BLaER1 treated with 17β-estradiol and CSF1 and Interleukin-3, amounts not matched to agents 10 nM and 100 nM (cell line): ENCODE data around the gene ADAMTSL1.
A peak's percentile ranks its signal among the peaks of the same experiment; 100 is the strongest.

ENCODE experiments used
- H3K27ac ChIP-seq, 11 experiments: shearing (Covaris generic); formaldehyde crosslinking; 2 replicates each; pipeline ENCODE4 v1.8.1; 2022
- H3K27me3 ChIP-seq, 11 experiments: shearing (Covaris generic); formaldehyde crosslinking; 2 replicates each; pipeline ENCODE4 v1.8.1; 2022
- H3K36me3 ChIP-seq, 11 experiments: shearing (Covaris generic); formaldehyde crosslinking; 2 replicates each; pipeline ENCODE4 v1.8.1; 2022
- H3K4me1 ChIP-seq, 10 experiments: shearing (Covaris generic); formaldehyde crosslinking; 2 replicates each; pipeline ENCODE4 v1.8.1; 2022
- H3K4me2 ChIP-seq, 11 experiments: shearing (Covaris generic); formaldehyde crosslinking; 2 replicates each; pipeline ENCODE4 v1.8.1; 2022
- H3K4me3 ChIP-seq, 10 experiments: shearing (Covaris generic); formaldehyde crosslinking; 2 replicates each; pipeline ENCODE4 v1.8.1; 2022
- H3K9ac ChIP-seq, 11 experiments: shearing (Covaris generic); formaldehyde crosslinking; 2 replicates each; pipeline ENCODE4 v1.8.1; 2022
- H3K9me3 ChIP-seq, 11 experiments: shearing (Covaris generic); formaldehyde crosslinking; replicated peaks in 1 of 11; 2 replicates each; pipeline ENCODE4 v1.8.1; 2022
- H4K20me1 ChIP-seq, 11 experiments: shearing (Covaris generic); formaldehyde crosslinking; 2 replicates each; pipeline ENCODE4 v1.8.1; 2022
- Cebpa-rat ChIP-seq, 11 experiments: shearing (Covaris generic); IDR thresholded peaks; 2 replicates each; pipeline ENCODE4 v1.8.1; 2022

ADAMTSL1 gene

DNA sequence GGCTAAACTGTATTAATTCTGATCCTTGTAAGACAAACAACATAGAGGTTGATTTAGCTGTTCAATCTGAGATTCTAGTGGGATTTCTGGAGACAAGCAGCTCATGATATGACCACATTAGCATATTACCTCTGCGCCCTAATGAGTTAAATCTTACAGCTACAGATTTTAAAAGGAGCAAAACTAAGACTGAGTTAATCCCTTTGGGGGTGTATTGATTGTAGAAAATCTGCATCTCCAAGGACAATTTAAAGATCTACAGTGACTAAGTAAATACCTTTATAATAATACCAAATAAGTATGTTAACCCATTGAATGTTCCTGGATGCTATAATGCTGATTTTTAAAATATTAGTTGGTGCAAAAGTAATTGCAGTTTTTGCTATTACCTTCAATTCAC lies 33.2 kb downstream of the ADAMTSL1 start:
- Histone ChIP-seq H3K4me2 (no peak overlapping the region), H3K4me3 (no peak overlapping the region), H4K20me1 (no peaks in the 10 kb centered on the region), H3K27me3 (no peaks in the 10 kb centered on the region), H3K36me3 (no peaks in the 10 kb centered on the region), H3K4me1 (no peaks in the 10 kb centered on the region), H3K9me3 (peaks cover 0 to 4% (median 0%) of the 10 kb centered on the region in 11 experiments; a peak in 1 of 22 replicates), H3K27ac (no peak overlapping the region), H3K9ac (no peak overlapping the region)
- no peak for TF ChIP-seq Cebpa-rat (IDR thresholded peaks at IDR 0.05)

DNA sequence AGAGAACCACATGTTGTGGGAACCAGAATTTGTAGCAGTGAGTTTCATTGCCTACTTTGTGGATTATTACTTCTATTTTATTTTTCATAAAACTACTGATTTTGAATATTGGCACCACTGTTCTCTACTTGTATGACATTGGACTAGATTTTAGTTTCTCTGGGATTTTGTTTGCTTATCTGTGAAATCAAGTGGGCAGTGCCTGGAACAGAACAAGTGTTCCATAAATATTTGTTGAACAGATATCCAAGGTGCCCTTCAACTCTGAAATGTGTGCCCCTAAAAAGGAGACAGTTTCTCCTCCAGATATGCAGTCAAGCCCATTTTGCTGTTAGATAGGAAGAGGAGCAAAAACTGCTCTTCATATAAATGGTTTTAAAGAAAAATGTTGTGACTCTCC lies 42.6 kb downstream of the ADAMTSL1 start:
- Histone ChIP-seq H3K4me3 (no peak overlapping the region), H3K36me3 (no peaks in the 10 kb centered on the region), H3K4me1 (no peaks in the 10 kb centered on the region), H3K27me3 (no peaks in the 10 kb centered on the region), H4K20me1 (no peaks in the 10 kb centered on the region), H3K9ac (no peak overlapping the region), H3K9me3 (no peaks in the 10 kb centered on the region; a peak in 1 of 22 replicates), H3K4me2 (no peak overlapping the region), H3K27ac (no peak overlapping the region)
- no peak for TF ChIP-seq Cebpa-rat (IDR thresholded peaks at IDR 0.05)

- H3K4me2 ChIP-seq, result no peak overlapping the region
- H4K20me1 ChIP-seq, result no peaks in the 10 kb centered on the region
- H3K4me1 ChIP-seq, result no peaks in the 10 kb centered on the region
- no peaks in the 10 kb centered on the region; a peak in 1 of 22 replicates for H3K9me3 ChIP-seq
- no peaks in the 10 kb centered on the region for H3K27me3 ChIP-seq
- H3K27ac ChIP-seq, result no peak overlapping the region
- H3K36me3 ChIP-seq, result no peaks in the 10 kb centered on the region
- H3K9ac ChIP-seq, result no peak overlapping the region
- TF ChIP-seq Cebpa-rat (IDR thresholded peaks at IDR 0.05), result no peak
- no peak overlapping the region for H3K4me3 ChIP-seq
These were observed 43.0 kb downstream of the ADAMTSL1 start for GRCh38 chr9:18516965-18517364.

DNA sequence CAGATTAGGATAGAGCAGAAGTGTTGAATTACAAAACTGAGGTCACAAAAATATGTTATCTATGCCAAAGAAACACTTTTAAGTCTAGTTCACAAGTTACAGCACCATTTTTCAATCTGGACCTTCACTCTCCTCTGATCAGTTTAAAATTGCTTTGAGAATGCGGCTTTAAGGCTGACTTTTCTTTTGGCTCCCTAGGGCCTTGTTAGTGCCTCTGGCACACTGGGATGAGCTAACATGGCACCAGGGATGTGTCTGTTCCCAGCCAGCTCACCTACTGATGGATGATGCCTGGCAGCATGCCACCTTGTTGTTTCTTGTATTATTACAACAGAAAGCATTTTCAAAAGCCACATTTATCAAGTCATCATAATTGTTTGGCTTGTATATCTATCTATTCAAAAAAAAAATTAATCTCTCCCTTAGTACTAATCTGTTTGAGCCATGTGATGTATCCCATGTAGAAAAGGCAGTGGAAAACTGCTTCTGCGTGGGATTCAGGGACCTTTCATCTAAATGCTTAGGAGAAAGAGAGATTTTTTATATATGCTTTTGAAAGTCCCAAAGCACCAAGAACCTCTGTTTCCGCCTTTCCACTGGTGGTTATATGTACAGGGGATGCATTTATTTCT lies 46.6 kb downstream of the ADAMTSL1 start:
- Histone ChIP-seq H3K4me3 (no peak overlapping the region), H4K20me1 (no peaks in the 10 kb centered on the region), H3K4me2 (no peak overlapping the region), H3K9ac (no peak overlapping the region), H3K36me3 (no peaks in the 10 kb centered on the region), H3K27ac (no peak overlapping the region), H3K4me1 (no peaks in the 10 kb centered on the region), H3K27me3 (no peaks in the 10 kb centered on the region), H3K9me3 (no peaks in the 10 kb centered on the region; a peak in 1 of 22 replicates)
- TF ChIP-seq Cebpa-rat (IDR thresholded peaks at IDR 0.05), result no peak

- Histone ChIP-seq H3K4me1 (no peaks in the 10 kb centered on the region), H3K27ac (no peak overlapping the region), H3K4me2 (no peak overlapping the region), H3K36me3 (no peaks in the 10 kb centered on the region), H3K4me3 (no peak overlapping the region), H3K27me3 (no peaks in the 10 kb centered on the region), H3K9ac (no peak overlapping the region), H4K20me1 (no peaks in the 10 kb centered on the region), H3K9me3 (no peaks in the 10 kb centered on the region)
- TF ChIP-seq Cebpa-rat (IDR thresholded peaks at IDR 0.05), result peak in 1 of 11 experiments; percentile 44; a peak in 1 of 22 replicates
These were observed 52.7 kb downstream of the ADAMTSL1 start for GRCh38 chr9:18526685-18527084.

- no peak overlapping the region for H3K27ac ChIP-seq
- H3K4me2 ChIP-seq, result no peak overlapping the region
- H3K36me3 ChIP-seq, result peaks cover 0 to 4% (median 0%) of the 10 kb centered on the region in 11 experiments; a peak in 1 of 22 replicates
- no peak overlapping the region for H3K9ac ChIP-seq
- H3K27me3 ChIP-seq, result no peaks in the 10 kb centered on the region
- H3K9me3 ChIP-seq, result peaks cover 28 to 35% (median 34%) of the 10 kb centered on the region in 11 experiments
- no peaks in the 10 kb centered on the region for H4K20me1 ChIP-seq
- H3K4me1 ChIP-seq, result no peaks in the 10 kb centered on the region
- H3K4me3 ChIP-seq, result no peak overlapping the region
- TF ChIP-seq Cebpa-rat (IDR thresholded peaks at IDR 0.05), result no peak
These were observed 57.4 kb downstream of the ADAMTSL1 start for GRCh38 chr9:18531136-18532065.

DNA sequence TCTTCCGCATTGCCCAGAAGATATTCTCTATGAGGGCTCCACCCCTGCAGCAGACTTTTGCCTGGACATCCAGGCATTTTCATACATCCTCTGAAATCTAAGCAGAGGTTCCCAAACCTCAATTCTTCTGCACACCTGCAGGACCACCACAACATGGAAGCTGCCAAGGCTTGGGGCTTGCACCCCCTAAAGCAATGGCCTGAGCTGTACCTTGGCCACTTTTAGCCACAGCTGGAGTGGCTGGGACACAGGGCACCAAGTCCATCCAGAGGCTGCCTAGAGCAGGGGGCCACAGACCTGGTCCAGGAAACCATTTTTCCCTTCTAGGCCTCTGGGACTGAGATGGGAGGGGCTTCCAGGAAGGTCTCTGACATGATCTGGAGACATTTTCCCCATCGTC lies 60.7 kb downstream of the ADAMTSL1 start:
- no peak overlapping the region for H3K4me3 ChIP-seq
- H3K27me3 ChIP-seq, result no peaks in the 10 kb centered on the region
- H3K4me1 ChIP-seq, result no peaks in the 10 kb centered on the region
- TF ChIP-seq Cebpa-rat (IDR thresholded peaks at IDR 0.05), result no peak
- no peaks in the 10 kb centered on the region for H4K20me1 ChIP-seq
- no peak overlapping the region for H3K4me2 ChIP-seq
- no peak overlapping the region for H3K27ac ChIP-seq
- peaks cover 30 to 44% (median 38%) of the 10 kb centered on the region in 11 experiments for H3K9me3 ChIP-seq
- H3K36me3 ChIP-seq, result peaks cover 0 to 4% (median 0%) of the 10 kb centered on the region in 11 experiments; a peak in 1 of 22 replicates
- H3K9ac ChIP-seq, result no peak overlapping the region

- H4K20me1 ChIP-seq, result no peaks in the 10 kb centered on the region
- peaks cover 0 to 4% (median 0%) of the 10 kb centered on the region in 11 experiments; a peak in 1 of 22 replicates for H3K36me3 ChIP-seq
- H3K27me3 ChIP-seq, result no peaks in the 10 kb centered on the region
- no peaks in the 10 kb centered on the region for H3K4me1 ChIP-seq
- peaks cover 30 to 50% (median 38%) of the 10 kb centered on the region in 11 experiments for H3K9me3 ChIP-seq
- H3K4me2 ChIP-seq, result no peak overlapping the region
- no peak overlapping the region for H3K9ac ChIP-seq
- no peak overlapping the region for H3K27ac ChIP-seq
- no peak for TF ChIP-seq Cebpa-rat (IDR thresholded peaks at IDR 0.05)
- no peak overlapping the region for H3K4me3 ChIP-seq
These were observed 62.6 kb downstream of the ADAMTSL1 start for GRCh38 chr9:18536554-18536953.

DNA sequence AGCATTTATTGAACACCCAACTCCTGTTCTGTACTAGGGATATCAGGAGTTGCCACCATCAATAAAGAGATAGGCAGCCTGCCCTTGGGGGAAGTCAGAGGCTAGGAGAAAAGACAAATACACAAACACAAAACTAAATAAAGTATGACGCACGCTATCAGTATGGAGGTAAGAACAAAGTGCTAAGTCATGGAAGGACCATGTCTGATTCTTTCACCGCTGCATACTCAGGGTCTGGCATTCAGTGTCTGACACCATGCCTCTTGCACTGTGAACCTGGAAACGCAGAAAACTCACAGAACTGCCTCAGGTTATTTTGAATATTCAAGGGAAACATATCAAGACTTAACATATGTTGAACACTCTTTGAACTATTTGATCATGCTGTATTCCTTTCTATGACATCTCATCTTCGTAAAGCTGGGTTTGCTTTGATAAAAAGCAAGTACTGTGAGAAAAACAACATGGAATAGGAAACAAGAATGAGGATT lies 65.3 kb downstream of the ADAMTSL1 start:
- no peak overlapping the region for H3K27ac ChIP-seq
- H3K4me2 ChIP-seq, result no peak overlapping the region
- H3K9ac ChIP-seq, result no peak overlapping the region
- peaks cover 7 to 17% (median 15%) of the 10 kb centered on the region in 10 experiments; a peak in 16 of 20 replicates for H3K4me1 ChIP-seq
- no peaks in the 10 kb centered on the region for H3K27me3 ChIP-seq
- no peak overlapping the region for H3K4me3 ChIP-seq
- H4K20me1 ChIP-seq, result no peaks in the 10 kb centered on the region
- peaks cover 19 to 38% (median 26%) of the 10 kb centered on the region in 11 experiments for H3K9me3 ChIP-seq
- peaks cover 0 to 4% (median 0%) of the 10 kb centered on the region in 11 experiments; a peak in 1 of 22 replicates for H3K36me3 ChIP-seq
- TF ChIP-seq Cebpa-rat (IDR thresholded peaks at IDR 0.05), result no peak
